SK-N-SH treated with all-trans-retinoic acid at 6 μM for 48 hours (cell line): ENCODE data around the gene MED15.

Source experiments
- ARNTL ChIP-seq: fragments of 450-650 bp; formaldehyde crosslinking; IDR thresholded peaks from 2 replicates; pipeline ENCODE4 v1.5.0; 2020; ENCODE audit warnings: low read depth, mild to moderate bottlenecking, moderate library complexity, borderline replicate concordance
- BACH2 ChIP-seq: fragments of 250-450 bp; sonication (Bioruptor Pico); IDR thresholded peaks from 2 replicates; pipeline ENCODE4 v1.9.0; 2021; ENCODE audit warnings: mild to moderate bottlenecking, borderline replicate concordance
- CREB5 ChIP-seq: fragments of 250-450 bp; sonication (Bioruptor Pico); IDR thresholded peaks from 2 replicates; pipeline ENCODE4 v1.5.1; 2020; ENCODE audit warnings: low read depth, mild to moderate bottlenecking, moderate library complexity
- ESRRG ChIP-seq: fragments of 250-450 bp; sonication (Bioruptor Pico); IDR thresholded peaks from 2 replicates; pipeline ENCODE4 v1.6.1; 2021; ENCODE audit warnings: mild to moderate bottlenecking
- RARB ChIP-seq: fragments of 250-450 bp; sonication (Bioruptor Pico); IDR thresholded peaks from 2 replicates; pipeline ENCODE4 v1.8.0; 2021; ENCODE audit warnings: mild to moderate bottlenecking, moderate library complexity
- ZFP30 ChIP-seq: fragments of 450-650 bp; formaldehyde crosslinking; IDR thresholded peaks from 2 replicates; pipeline ENCODE4 v1.5.0; 2022; ENCODE audit warnings: mild to moderate bottlenecking, moderate library complexity
- TF ChIP-seq, protein P1 (sequence below): fragments of 250-450 bp; sonication (Bioruptor Pico); IDR thresholded peaks from 2 replicates; pipeline ENCODE4 v1.8.0; 2021; ENCODE audit warnings: low read depth, mild to moderate bottlenecking, moderate library complexity, borderline replicate concordance
- TF ChIP-seq, protein P2 (sequence below): fragments of 250-450 bp; sonication (Bioruptor Pico); IDR thresholded peaks from 2 replicates; pipeline ENCODE4 v1.5.1; 2021; ENCODE audit warnings: mild to moderate bottlenecking, moderate library complexity
- TF ChIP-seq, protein P3 (sequence below): fragments of 250-450 bp; sonication (Bioruptor Pico); IDR thresholded peaks from 2 replicates; pipeline ENCODE4 v1.8.0; 2020; ENCODE audit warnings: mild to moderate bottlenecking, moderate library complexity, borderline replicate concordance
- TF ChIP-seq, protein P4 (sequence below): fragments of 250-450 bp; sonication (Bioruptor Pico); IDR thresholded peaks from 2 replicates; pipeline ENCODE4 v1.5.0; 2020; ENCODE audit warnings: mild to moderate bottlenecking, moderate library complexity

DNA sequence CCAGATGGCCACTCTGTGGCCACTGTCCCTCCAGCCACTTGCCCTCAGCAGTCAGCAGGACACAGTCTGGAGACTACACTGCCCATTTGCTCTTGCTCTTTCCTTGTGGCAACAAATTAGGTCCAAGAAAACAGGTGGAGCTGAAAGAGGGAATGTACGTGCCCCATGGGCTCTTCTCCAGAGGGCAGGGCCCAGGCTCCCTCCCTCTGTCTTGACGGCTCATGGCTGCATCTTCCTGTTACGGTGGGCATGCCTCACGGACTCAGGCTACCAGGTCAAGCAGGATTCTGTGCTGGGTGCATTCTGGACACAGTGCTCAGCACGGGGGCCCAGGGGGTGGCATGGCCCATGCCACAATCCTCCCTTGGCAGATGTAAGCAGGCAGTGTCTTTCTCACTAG, 71.3 kb downstream of the MED15 start:
- TF ChIP-seq ZFP30 (CRISPR knock-in tag) (no peak), CREB5 (CRISPR knock-in tag) (no peak), RARB (CRISPR knock-in tag) (no peak), BACH2 (CRISPR knock-in tag) (no peak), ESRRG (CRISPR knock-in tag) (no peak), ARNTL (no peak)
- TF ChIP-seq, protein P1, sequence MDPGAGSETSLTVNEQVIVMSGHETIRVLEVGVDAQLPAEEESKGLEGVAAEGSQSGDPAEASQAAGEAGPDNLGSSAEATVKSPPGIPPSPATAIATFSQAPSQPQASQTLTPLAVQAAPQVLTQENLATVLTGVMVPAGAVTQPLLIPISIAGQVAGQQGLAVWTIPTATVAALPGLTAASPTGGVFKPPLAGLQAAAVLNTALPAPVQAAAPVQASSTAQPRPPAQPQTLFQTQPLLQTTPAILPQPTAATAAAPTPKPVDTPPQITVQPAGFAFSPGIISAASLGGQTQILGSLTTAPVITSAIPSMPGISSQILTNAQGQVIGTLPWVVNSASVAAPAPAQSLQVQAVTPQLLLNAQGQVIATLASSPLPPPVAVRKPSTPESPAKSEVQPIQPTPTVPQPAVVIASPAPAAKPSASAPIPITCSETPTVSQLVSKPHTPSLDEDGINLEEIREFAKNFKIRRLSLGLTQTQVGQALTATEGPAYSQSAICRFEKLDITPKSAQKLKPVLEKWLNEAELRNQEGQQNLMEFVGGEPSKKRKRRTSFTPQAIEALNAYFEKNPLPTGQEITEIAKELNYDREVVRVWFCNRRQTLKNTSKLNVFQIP (CRISPR knock-in tag) = no peak
- TF ChIP-seq, protein P2, sequence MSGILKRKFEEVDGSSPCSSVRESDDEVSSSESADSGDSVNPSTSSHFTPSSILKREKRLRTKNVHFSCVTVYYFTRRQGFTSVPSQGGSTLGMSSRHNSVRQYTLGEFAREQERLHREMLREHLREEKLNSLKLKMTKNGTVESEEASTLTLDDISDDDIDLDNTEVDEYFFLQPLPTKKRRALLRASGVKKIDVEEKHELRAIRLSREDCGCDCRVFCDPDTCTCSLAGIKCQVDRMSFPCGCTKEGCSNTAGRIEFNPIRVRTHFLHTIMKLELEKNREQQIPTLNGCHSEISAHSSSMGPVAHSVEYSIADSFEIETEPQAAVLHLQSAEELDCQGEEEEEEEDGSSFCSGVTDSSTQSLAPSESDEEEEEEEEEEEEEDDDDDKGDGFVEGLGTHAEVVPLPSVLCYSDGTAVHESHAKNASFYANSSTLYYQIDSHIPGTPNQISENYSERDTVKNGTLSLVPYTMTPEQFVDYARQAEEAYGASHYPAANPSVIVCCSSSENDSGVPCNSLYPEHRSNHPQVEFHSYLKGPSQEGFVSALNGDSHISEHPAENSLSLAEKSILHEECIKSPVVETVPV (CRISPR knock-in tag) = no peak
- TF ChIP-seq, protein P3, sequence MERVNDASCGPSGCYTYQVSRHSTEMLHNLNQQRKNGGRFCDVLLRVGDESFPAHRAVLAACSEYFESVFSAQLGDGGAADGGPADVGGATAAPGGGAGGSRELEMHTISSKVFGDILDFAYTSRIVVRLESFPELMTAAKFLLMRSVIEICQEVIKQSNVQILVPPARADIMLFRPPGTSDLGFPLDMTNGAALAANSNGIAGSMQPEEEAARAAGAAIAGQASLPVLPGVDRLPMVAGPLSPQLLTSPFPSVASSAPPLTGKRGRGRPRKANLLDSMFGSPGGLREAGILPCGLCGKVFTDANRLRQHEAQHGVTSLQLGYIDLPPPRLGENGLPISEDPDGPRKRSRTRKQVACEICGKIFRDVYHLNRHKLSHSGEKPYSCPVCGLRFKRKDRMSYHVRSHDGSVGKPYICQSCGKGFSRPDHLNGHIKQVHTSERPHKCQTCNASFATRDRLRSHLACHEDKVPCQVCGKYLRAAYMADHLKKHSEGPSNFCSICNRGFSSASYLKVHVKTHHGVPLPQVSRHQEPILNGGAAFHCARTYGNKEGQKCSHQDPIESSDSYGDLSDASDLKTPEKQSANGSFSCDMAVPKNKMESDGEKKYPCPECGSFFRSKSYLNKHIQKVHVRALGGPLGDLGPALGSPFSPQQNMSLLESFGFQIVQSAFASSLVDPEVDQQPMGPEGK (CRISPR knock-in tag) = no peak
- TF ChIP-seq, protein P4, sequence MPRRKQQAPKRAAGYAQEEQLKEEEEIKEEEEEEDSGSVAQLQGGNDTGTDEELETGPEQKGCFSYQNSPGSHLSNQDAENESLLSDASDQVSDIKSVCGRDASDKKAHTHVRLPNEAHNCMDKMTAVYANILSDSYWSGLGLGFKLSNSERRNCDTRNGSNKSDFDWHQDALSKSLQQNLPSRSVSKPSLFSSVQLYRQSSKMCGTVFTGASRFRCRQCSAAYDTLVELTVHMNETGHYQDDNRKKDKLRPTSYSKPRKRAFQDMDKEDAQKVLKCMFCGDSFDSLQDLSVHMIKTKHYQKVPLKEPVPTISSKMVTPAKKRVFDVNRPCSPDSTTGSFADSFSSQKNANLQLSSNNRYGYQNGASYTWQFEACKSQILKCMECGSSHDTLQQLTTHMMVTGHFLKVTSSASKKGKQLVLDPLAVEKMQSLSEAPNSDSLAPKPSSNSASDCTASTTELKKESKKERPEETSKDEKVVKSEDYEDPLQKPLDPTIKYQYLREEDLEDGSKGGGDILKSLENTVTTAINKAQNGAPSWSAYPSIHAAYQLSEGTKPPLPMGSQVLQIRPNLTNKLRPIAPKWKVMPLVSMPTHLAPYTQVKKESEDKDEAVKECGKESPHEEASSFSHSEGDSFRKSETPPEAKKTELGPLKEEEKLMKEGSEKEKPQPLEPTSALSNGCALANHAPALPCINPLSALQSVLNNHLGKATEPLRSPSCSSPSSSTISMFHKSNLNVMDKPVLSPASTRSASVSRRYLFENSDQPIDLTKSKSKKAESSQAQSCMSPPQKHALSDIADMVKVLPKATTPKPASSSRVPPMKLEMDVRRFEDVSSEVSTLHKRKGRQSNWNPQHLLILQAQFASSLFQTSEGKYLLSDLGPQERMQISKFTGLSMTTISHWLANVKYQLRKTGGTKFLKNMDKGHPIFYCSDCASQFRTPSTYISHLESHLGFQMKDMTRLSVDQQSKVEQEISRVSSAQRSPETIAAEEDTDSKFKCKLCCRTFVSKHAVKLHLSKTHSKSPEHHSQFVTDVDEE = no peak
